Renal cortical epithelial cell (primary cell): ENCODE results near the gene DNAAF5. TPM values are rescaled to one million over a fixed set of nuclear protein-coding genes. Genes with fewer than 3 reads are reported as not detected.

ENCODE experiments used
- DNase-seq: peaks from one replicate; pipeline ENCODE4 v3.0.0-alpha.2; 2011; ENCODE audit warnings: low read depth
- total RNA-seq: library from RNA; depleted of rRNA; stranded (reverse); fragments of >200 nt; gene quantifications from 2 replicates; pipeline ENCODE4 v1.2.3, GENCODE V29; 2014

Gene DNAAF5
- total RNA-seq, 1 donor from 2014 or later: 57.3 TPM

DNA sequence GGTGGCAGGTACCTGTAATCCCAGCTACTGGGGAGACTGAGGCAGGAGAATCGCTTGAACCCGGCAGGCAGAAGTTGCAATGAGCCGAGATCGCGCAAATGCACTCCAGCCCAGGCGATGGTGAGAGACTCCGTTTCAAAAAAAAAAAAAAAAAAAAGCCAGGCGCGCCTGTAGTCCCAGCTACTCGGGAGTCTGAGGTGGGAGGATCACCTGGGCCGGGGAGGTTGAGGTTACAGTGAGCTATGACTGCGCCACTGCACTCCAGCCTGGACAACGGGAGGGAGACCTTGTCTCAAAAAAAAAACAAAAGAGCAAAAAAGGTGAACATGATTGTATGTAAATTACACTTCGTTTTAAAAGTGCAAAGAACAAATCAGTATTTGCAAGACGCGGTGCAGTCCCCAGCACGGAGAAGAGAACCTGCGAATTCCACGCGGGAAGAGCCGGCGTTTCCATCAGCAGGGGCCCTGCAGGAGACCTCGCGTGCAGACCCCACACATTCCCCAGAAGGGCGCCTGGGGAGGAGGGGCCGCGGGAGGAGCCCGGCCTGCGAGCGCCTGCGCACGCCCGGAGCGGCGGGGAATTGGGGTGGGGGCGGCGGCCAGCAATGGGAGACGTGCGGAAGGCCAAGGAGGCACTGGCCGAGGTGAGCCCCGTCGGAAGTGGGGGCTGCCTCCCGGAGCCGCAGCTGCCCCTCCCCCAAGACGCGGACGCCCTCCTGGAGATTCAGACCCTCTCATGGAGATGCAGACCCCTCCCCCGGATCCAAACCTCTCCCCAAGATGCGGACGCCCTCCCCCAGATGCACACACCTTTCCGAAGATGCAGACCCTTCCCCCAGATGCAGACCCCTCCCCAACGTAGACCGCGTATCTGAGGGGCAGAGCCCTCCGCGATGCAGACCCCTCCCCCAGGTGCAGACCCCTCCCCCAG, 89.1 kb downstream of the DNAAF5 start:
- DNase-seq: no peak

DNA sequence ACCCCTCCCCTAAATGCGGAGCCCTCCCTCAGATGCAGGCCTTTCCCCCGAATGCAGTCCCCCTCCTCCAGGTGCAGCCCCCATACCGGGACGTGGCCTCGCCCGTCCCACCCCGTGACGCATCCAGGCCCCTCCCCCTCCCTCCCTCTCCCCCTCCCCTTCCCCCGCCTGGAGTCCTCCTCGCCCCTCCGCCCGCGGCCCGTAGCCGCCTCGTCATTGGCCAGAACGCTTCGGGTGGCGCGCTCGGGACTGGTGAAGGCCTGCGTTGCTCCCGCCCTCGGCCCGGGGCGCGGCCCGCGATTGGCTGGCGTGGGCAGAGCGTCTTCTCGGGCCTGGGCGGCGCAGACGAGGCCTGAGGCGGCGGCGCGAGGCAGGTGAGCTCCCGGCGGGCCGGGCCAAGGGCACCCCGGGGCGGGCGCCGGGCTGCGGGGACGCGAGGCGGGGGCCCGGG, 89.8 kb downstream of the DNAAF5 start:
- DNase-seq: peak; percentile 87

GRCh38 chr7:816751-817671, 90.5 kb downstream of the DNAAF5 start:
- DNase-seq: no peak

GRCh38 chr7:818031-818699, 91.7 kb downstream of the DNAAF5 start:
- DNase-seq: peak; percentile 44

- no peak for DNase-seq
Measured at GRCh38 chr7:820341-820740, 93.8 kb downstream of the DNAAF5 start.

GRCh38 chr7:821688-822087, 95.2 kb downstream of the DNAAF5 start:
- DNase-seq: peak; percentile 31

- DNase-seq: no peak
Measured at GRCh38 chr7:822692-823276, 96.3 kb downstream of the DNAAF5 start.

- peak; percentile 51 for DNase-seq
Measured at GRCh38 chr7:823649-824048, 97.2 kb downstream of the DNAAF5 start.

GRCh38 chr7:824081-824480, 97.6 kb downstream of the DNAAF5 start:
- DNase-seq: no peak

DNA sequence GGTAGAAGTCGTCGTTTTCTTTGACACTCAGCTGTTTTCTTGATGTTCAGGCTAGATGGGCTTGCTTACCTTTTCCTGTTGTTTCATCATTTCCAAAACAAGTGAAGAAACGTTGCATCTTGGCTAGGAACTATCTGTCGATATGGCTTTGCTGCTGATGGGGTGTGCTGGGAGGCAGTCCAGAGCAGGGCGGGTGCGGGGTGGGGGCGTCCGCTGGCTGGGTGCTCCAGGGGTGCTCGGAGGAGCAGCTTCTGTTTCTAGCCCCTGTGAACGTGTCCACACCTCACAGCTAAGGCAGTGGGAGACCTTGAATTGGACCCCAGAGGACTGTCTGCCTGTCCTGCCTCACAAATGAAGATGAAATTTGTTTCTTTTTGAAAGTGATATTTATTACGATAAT, 98.2 kb downstream of the DNAAF5 start:
- DNase-seq: no peak

DNA sequence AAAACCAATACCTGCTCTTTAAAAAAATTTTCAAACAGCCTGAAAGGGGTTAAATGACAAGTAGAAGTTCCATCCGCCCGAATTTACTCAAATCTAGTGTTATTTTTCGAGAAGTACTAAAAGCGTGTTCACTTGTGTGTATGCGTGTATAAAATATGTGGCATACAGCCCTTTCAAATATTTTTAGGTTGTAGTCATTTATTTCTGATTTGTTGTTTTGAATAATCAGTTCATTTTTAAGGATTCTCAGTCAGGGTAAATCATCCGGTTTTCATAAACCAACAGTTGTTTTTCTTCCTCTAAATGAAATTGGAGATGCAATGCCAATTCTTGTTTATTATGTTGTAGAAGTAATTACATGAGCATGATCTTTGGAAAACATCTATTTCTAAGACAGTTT, 98.9 kb downstream of the DNAAF5 start:
- no peak for DNase-seq

DNA sequence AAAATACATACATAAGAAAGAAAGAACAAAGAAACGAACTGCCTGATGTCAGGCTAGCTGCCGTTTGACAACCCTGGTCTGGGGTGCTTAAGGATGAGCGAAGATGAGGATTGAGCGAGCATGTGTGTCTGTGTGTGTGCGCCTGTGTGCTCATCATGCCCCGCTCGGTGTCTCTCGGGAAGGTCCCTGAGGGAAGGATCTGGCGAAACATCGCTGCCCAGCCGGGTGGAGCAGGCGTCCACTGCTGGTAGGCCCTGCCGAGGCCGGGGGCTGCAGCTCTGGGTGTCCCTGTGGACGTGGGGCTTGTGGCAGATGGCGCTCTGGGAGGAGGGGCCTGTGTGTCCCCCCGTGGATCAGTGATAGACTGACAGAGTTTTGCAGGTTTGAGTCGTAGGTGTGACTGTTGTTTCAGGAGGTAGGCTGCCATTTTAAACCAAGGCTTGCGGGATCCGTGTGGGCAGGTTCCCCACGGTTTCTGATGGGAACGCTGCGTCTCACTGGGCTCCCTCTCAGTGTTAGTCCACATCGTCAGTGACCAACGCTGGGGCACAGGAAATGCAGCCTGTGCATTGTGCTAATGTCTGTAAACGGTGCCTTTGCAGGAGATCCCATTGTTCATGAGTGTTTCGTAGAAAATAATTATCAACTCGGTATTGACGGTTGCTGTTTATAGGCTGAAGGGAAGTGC, 99.9 kb downstream of the DNAAF5 start:
- no peak for DNase-seq

DNA sequence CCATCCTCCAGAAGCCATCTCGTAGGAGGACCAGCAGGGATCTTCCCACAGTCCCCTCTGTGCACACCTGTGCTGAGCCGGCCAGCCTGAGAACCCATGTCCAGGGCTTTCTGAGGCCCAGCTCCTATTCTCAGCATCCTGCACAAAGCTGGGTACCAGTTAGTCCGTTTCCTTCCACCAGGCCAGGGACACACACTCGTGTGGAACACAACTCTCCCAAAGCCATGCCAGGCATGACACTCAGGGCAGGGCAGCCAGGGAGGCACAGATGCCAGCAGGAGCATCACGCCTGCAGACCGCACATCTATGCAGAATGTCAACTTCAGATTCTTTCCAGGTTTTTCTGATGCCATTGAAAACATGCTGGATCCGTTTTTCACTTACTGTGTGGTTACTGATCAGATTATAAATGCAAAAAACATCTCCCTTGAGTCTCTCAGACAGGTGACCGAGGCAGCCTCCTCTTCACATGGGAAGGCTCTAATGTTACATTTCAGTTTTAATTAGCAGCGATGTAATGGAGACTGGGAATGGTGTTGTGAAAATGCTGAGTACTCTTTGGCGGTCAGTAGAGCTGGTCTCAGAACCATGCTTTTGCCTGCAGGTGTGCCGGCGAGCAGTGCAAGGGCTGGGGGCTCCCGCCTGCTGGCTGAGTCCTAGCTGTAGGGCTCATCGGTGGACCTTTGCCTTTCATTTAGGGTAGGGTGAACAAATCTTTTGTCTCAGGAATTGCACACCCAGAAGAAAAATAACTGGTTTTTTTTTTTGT, 102.5 kb downstream of the DNAAF5 start:
- no peak for DNase-seq

- no peak for DNase-seq
Measured at GRCh38 chr7:830069-830468, 103.6 kb downstream of the DNAAF5 start.

DNA sequence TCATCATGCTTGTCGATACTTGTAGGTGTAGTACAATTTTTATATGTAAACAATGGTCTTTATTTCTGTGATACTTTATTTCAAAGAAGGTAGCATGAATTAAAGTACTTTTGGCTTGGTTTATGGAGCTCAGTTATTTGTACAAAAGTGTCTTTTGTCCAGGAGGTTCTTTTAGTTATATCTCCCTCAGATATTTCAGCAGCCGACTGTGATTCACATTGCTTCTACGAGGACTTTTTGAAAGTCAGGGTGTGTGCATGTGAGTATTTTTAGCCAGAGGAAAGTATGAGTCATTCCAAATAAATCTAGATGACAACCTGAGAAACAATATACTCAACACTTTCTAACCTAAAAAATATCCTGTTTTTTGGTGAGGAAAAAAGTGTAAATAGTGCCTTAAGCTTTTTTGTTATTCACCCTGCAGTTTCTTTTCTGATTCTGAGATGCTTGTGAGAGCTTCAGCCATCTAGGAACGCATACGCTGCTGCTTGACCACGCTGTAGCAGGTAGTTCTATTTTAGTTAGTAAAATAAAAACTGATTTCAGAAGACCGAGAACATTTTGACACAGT, 105.2 kb downstream of the DNAAF5 start:
- peak; percentile 98 for DNase-seq

DNA sequence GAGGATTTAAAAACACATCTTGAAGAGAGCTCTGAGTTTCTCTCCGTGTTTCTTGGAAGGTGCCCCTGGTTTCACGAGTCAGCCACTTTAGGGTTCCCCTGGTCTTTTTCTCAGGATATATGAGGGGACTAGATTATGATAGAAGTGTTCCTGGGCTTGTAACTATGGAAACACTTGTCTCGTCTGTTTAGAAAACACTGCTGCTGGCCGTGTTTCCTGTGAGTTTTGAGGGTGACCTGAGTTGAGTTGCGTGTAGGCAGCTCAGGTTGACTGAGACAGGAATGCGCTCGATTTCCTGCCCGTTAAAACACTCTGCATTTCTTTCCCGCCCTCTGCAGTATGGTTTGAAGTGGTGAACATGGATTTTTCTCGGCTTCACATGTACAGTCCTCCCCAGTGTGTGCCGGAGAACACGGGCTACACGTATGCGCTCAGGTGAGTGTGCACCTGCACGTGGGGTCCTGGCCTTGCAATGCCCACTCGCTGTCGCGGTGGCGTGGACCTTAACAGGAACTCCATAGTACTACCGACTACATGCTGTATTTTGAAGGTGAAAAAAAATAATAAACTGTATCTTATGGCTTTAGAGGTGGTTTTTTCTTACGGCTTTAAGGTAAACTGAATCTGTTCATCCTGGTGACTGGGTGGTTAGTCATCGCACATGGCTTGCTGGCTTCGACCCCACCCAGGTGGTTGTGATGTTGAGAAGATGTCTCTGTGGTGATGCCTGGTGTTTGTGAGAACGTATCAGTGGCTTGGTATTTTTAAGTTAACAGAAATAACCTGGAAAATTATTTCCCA, 105.9 kb downstream of the DNAAF5 start, which contains the start of gene SUN1:
SUN1 (plus strand) TSS at position 310 of the 801 bp plus-strand sequence; CDS start at position 359, 49 bp downstream.
- peak; percentile 86 for DNase-seq

DNA sequence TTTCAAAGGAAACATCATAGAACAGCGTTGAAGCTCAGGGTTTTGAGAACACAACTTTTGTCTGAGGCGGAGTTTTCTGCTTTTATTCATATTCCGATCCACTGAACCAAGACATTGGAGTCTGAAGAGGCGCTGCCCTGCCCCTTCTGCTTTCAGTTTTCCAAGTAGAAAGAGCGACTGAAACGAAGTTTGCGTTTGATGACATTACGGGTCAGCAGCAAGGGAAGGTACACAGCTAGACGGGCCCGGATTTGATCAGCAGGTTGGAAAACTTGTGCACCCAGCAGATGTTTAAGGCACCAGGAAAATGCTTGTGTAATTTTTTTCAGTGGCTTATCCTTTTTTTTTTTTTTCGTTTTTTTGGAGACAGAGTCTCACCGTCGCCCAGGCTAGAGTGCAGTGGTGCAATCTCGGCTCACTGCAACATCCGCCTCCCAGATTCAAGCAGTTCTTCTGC, 106.5 kb downstream of the DNAAF5 start:
- no peak for DNase-seq

GRCh38 chr7:833601-834258, 107.2 kb downstream of the DNAAF5 start:
- peak; percentile 56 for DNase-seq
